Measurements from ENCODE around the gene UTY. TPM values are rescaled to one million over a fixed set of nuclear protein-coding genes. Genes with fewer than 3 reads are reported as not detected.
A peak's percentile ranks its signal among the peaks of the same experiment; 100 is the strongest.

The UTY gene
- total and polyA plus RNA-seq, 2 experiments from 2014 or later: 15.7 to 36.3 TPM

DNA sequence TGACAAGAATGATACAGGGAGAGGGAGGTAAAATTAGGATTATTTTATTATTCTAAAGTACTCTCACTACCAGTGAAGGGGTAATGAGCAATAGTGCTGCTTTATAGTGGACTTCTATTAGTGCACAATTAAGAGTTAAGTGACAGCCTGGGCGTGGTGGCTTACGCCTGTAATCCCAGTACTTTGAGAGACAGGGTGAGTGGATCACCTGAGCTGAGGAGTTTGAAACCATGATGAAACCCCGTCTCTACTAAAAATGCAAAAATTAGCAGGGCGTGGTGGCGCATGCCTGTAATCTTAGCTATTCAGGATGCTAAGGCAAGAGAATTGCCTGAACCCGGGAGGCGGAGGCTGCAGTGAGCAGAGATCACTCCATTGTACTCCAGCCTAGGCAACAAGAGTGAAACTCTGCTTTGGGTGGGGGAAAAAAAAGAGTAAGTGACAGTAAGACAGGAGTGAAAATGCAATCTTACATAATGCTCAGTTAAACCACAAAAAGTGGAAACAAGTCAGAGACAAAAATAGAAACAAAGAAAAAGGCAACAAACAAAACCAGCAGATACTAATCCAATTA is 98.6 kb downstream of the UTY start:
- Histone ChIP-seq H4K20me1 (replicated peaks; ENCODE audit: insufficient read depth) (no peaks in the 10 kb centered on the region), H3K4me1 (ENCODE audit: insufficient read depth) (peaks cover 6% of the 10 kb centered on the region; the same call in 1 of the 2 replicates), H2AFZ (no peak overlapping the region), H3K27ac (ENCODE audit: low read depth) (no peak overlapping the region), H3F3A (replicated peaks; ENCODE audit: low read depth) (no peaks in the 10 kb centered on the region), H3K27me3 (ENCODE audit: insufficient read depth) (no peaks in the 10 kb centered on the region), H3K4me2 (peak overlapping the region; percentile 48; the same call in 1 of the 2 replicates), H3K9me2 (ENCODE audit: insufficient read depth) (no peaks in the 10 kb centered on the region), H3K4me3 (no peak overlapping the region), H3K79me2 (replicated peaks; ENCODE audit: insufficient read depth) (no peaks in the 10 kb centered on the region; the same call in 1 of the 2 replicates), H3K36me3 (ENCODE audit: insufficient read depth) (no peaks in the 10 kb centered on the region)
- Mint-ChIP-seq H3K9me3 (no peaks in the 10 kb centered on the region; the same call in 2 of the 3 replicates), H3K4me3 (no peak overlapping the region), H3K36me3 (ENCODE audit: low read depth) (peaks cover 5% of the 10 kb centered on the region; the same call in 1 of the 3 replicates), H3K4me1 (peaks cover 17% of the 10 kb centered on the region), H3K27ac (peak overlapping the region; percentile 28; the same call in 1 of the 2 replicates), H3K27me3 (ENCODE audit: insufficient read depth, low read depth, poor library complexity) (no peaks in the 10 kb centered on the region)
- DNase-seq (ENCODE audit: low spot score) (peak; percentile 7), ATAC-seq (no peak)
- TF ChIP-seq, protein P1, sequence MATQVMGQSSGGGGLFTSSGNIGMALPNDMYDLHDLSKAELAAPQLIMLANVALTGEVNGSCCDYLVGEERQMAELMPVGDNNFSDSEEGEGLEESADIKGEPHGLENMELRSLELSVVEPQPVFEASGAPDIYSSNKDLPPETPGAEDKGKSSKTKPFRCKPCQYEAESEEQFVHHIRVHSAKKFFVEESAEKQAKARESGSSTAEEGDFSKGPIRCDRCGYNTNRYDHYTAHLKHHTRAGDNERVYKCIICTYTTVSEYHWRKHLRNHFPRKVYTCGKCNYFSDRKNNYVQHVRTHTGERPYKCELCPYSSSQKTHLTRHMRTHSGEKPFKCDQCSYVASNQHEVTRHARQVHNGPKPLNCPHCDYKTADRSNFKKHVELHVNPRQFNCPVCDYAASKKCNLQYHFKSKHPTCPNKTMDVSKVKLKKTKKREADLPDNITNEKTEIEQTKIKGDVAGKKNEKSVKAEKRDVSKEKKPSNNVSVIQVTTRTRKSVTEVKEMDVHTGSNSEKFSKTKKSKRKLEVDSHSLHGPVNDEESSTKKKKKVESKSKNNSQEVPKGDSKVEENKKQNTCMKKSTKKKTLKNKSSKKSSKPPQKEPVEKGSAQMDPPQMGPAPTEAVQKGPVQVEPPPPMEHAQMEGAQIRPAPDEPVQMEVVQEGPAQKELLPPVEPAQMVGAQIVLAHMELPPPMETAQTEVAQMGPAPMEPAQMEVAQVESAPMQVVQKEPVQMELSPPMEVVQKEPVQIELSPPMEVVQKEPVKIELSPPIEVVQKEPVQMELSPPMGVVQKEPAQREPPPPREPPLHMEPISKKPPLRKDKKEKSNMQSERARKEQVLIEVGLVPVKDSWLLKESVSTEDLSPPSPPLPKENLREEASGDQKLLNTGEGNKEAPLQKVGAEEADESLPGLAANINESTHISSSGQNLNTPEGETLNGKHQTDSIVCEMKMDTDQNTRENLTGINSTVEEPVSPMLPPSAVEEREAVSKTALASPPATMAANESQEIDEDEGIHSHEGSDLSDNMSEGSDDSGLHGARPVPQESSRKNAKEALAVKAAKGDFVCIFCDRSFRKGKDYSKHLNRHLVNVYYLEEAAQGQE (IDR thresholded peaks at IDR 0.05; ENCODE audit: unreplicated experiment): no peak
- TF ChIP-seq CREB1 (CRISPR knock-in tag; IDR thresholded peaks at IDR 0.05; ENCODE audit: low read depth): no peak
- TF ChIP-seq ZNF114 (CRISPR knock-in tag; IDR thresholded peaks at IDR 0.05): no peak

DNA sequence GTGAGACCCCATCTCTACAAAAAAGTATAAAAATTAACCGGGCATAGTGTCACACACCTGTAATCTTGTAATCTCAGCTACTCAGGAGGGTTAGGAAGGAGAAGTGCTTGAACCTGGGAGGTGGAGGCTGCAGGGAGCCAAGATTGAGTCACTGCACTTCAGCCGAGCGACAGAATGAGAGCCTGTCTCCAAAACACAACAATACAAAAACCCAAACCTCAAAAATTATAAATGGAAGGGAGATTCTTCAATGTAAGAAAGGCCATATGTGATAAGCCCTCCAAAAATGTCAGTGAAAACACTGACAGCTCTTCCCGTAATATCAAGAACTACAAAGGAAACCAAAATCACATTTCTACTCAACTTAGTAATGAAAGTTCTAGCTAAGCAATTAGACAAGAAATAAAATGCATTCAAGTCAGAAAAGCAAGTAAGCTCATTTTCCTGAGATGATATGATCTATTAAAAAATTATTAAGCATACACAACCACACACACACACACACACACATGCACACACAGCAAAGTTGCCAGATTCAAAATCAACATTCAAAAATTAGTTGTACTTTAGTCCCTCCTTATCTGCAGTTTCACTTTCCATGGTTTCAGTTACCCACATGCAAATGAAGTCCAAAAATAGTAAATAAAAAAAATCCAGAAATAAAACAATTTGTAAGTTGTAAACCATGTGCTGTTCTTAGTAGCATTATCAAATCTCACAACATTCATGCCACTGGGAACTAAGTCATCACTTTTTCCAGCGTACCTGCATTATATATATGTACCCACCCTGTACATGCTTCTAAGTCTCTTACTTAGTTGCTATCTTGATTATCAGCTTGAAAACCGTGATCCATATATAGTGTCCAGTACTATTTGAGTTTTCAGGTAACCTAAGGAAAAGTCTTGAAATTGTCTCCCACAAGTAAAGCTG is 108.7 kb downstream of the UTY start:
- H3K4me3 ChIP-seq: no peak overlapping the region
- no peak overlapping the region for H3K27ac ChIP-seq (ENCODE audit: low read depth)
- no peak overlapping the region for H2AFZ ChIP-seq
- H3K4me3 Mint-ChIP-seq: no peak overlapping the region
- H3K27me3 ChIP-seq (ENCODE audit: insufficient read depth): no peaks in the 10 kb centered on the region
- peaks cover 2% of the 10 kb centered on the region; the same call in 1 of the 3 replicates for H3K36me3 Mint-ChIP-seq (ENCODE audit: low read depth)
- H3K4me2 ChIP-seq: no peak overlapping the region
- H3F3A ChIP-seq (replicated peaks; ENCODE audit: low read depth): no peaks in the 10 kb centered on the region
- ATAC-seq (no peak), DNase-seq (ENCODE audit: low spot score) (no peak)
- H4K20me1 ChIP-seq (replicated peaks; ENCODE audit: insufficient read depth): no peaks in the 10 kb centered on the region
- no peaks in the 10 kb centered on the region for H3K36me3 ChIP-seq (ENCODE audit: insufficient read depth)
- H3K9me3 Mint-ChIP-seq: no peaks in the 10 kb centered on the region
- no peak overlapping the region; the same call in 1 of the 2 replicates for H3K27ac Mint-ChIP-seq
- H3K4me1 ChIP-seq (ENCODE audit: insufficient read depth): no peaks in the 10 kb centered on the region
- H3K9me2 ChIP-seq (ENCODE audit: insufficient read depth): no peaks in the 10 kb centered on the region
- H3K4me1 Mint-ChIP-seq: peaks cover 3% of the 10 kb centered on the region; the same call in 1 of the 3 replicates
- H3K27me3 Mint-ChIP-seq (ENCODE audit: insufficient read depth, low read depth, poor library complexity): peaks cover 1% of the 10 kb centered on the region
- H3K79me2 ChIP-seq (replicated peaks; ENCODE audit: insufficient read depth): no peaks in the 10 kb centered on the region; the same call in 1 of the 2 replicates
- no peak for TF ChIP-seq EZH2 (IDR thresholded peaks at IDR 0.05; ENCODE audit: low read depth, unreplicated experiment)
- no peak for TF ChIP-seq EZH2phosphoT487 (IDR thresholded peaks at IDR 0.05; ENCODE audit: unreplicated experiment)
- no peak for TF ChIP-seq ZNF114 (CRISPR knock-in tag; IDR thresholded peaks at IDR 0.05)
- TF ChIP-seq, protein P2, sequence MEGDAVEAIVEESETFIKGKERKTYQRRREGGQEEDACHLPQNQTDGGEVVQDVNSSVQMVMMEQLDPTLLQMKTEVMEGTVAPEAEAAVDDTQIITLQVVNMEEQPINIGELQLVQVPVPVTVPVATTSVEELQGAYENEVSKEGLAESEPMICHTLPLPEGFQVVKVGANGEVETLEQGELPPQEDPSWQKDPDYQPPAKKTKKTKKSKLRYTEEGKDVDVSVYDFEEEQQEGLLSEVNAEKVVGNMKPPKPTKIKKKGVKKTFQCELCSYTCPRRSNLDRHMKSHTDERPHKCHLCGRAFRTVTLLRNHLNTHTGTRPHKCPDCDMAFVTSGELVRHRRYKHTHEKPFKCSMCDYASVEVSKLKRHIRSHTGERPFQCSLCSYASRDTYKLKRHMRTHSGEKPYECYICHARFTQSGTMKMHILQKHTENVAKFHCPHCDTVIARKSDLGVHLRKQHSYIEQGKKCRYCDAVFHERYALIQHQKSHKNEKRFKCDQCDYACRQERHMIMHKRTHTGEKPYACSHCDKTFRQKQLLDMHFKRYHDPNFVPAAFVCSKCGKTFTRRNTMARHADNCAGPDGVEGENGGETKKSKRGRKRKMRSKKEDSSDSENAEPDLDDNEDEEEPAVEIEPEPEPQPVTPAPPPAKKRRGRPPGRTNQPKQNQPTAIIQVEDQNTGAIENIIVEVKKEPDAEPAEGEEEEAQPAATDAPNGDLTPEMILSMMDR (conservative IDR thresholded peaks at IDR 0.05; ENCODE audit: low read depth in 2 of 2): no peak
- TF ChIP-seq, protein P1 (IDR thresholded peaks at IDR 0.05; ENCODE audit: unreplicated experiment): no peak
- TF ChIP-seq JUNB (IDR thresholded peaks at IDR 0.05; ENCODE audit: unreplicated experiment): no peak
- TF ChIP-seq CREB1 (CRISPR knock-in tag; IDR thresholded peaks at IDR 0.05; ENCODE audit: low read depth): no peak
- no peak for TF ChIP-seq NANOG (IDR thresholded peaks at IDR 0.05; ENCODE audit: borderline replicate concordance)
- no peak for TF ChIP-seq STAT1 (IDR thresholded peaks at IDR 0.05; ENCODE audit: unreplicated experiment)
- TF ChIP-seq ZNF331 (CRISPR knock-in tag; IDR thresholded peaks at IDR 0.05; ENCODE audit: low read depth): no peak
- no peak for TF ChIP-seq POLR2AphosphoS5 (IDR thresholded peaks at IDR 0.05; ENCODE audit: low read depth)
- TF ChIP-seq, protein P3, sequence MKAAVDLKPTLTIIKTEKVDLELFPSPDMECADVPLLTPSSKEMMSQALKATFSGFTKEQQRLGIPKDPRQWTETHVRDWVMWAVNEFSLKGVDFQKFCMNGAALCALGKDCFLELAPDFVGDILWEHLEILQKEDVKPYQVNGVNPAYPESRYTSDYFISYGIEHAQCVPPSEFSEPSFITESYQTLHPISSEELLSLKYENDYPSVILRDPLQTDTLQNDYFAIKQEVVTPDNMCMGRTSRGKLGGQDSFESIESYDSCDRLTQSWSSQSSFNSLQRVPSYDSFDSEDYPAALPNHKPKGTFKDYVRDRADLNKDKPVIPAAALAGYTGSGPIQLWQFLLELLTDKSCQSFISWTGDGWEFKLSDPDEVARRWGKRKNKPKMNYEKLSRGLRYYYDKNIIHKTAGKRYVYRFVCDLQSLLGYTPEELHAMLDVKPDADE (IDR thresholded peaks at IDR 0.05): no peak

Data from GM23338 (cell line).